GM12891 (cell line): ENCODE measurements around the gene ZMIZ1.

Source experiments
- DNase-seq: peaks from one replicate; pipeline ENCODE4 v3.0.0; 2011; ENCODE audit warnings: low spot score; ENCODE audit not compliant: insufficient read length
- FAIRE-seq: peaks from 2 replicates; lab custom pipeline; 2011; peaks lifted over from hg19 to GRCh38; lab: Jason Lieb, UNC
- PAX5 ChIP-seq: IDR thresholded peaks from 2 replicates; pipeline ENCODE4 v1.6.1; 2011; ENCODE audit warnings: low read length, moderate library complexity, mild to moderate bottlenecking; ENCODE audit not compliant: insufficient read depth, severe bottlenecking
- POLR2A ChIP-seq: IDR thresholded peaks from 2 replicates; pipeline ENCODE4 v1.6.1; 2011; ENCODE audit warnings: low read depth, low read length, control low read depth
- POLR2AphosphoS5 ChIP-seq: IDR thresholded peaks from 2 replicates; pipeline ENCODE4 v1.6.1; 2011; ENCODE audit warnings: low read depth, low read length, control low read depth
- POU2F2 ChIP-seq: IDR thresholded peaks from 2 replicates; pipeline ENCODE4 v1.6.1; 2011; ENCODE audit warnings: low read depth, mild to moderate bottlenecking, control low read depth, low read length, moderate library complexity
- SPI1 ChIP-seq: IDR thresholded peaks from 2 replicates; pipeline ENCODE4 v1.6.1; 2011; ENCODE audit warnings: low read depth, low read length, control low read depth
- TAF1 ChIP-seq: IDR thresholded peaks from 2 replicates; pipeline ENCODE4 v1.6.1; 2011; ENCODE audit warnings: low read depth, low read length, control low read depth

ZMIZ1 gene

GRCh38 chr10:79192677-79193003 is 123.9 kb downstream of the ZMIZ1 start:
- DNase-seq = no peak

GRCh38 chr10:79193694-79194382 is 125.1 kb downstream of the ZMIZ1 start:
- DNase-seq (no peak), FAIRE-seq (no peak)
- TF ChIP-seq PAX5 = no peak
- no peak for TF ChIP-seq SPI1
- TF ChIP-seq POLR2AphosphoS5 = no peak
- no peak for TF ChIP-seq POU2F2
- no peak for TF ChIP-seq POLR2A

More at GRCh38 chr10:79192677-79193003, 123.9 kb downstream of the ZMIZ1 start:
- no peak for FAIRE-seq
- TF ChIP-seq POLR2AphosphoS5 = no peak
- no peak for TF ChIP-seq POLR2A
- no peak for TF ChIP-seq POU2F2
- TF ChIP-seq TAF1 = no peak
- no peak for TF ChIP-seq SPI1
- no peak for TF ChIP-seq PAX5

GRCh38 chr10:79195091-79195923 is 126.5 kb downstream of the ZMIZ1 start:
- DNase-seq (peak; percentile 83), FAIRE-seq (peak; percentile 93)
- TF ChIP-seq PAX5 (peak; percentile 17), TAF1 (no peak)

- no peak for TF ChIP-seq POU2F2
- TF ChIP-seq POLR2AphosphoS5 = no peak
- no peak for TF ChIP-seq TAF1
- TF ChIP-seq SPI1 = no peak
- TF ChIP-seq POLR2A = no peak
- TF ChIP-seq PAX5 = no peak
- DNase-seq = peak; percentile 82
- FAIRE-seq = peak; percentile 70
Observed at GRCh38 chr10:79196470-79197461, 128.0 kb downstream of the ZMIZ1 start.

GRCh38 chr10:79197558-79197957 is 128.8 kb downstream of the ZMIZ1 start:
- DNase-seq (no peak), FAIRE-seq (no peak)
- no peak for TF ChIP-seq SPI1
- no peak for TF ChIP-seq TAF1
- TF ChIP-seq POU2F2 = no peak
- no peak for TF ChIP-seq POLR2A
- no peak for TF ChIP-seq POLR2AphosphoS5
- TF ChIP-seq PAX5 = no peak

GRCh38 chr10:79200346-79200745 is 131.6 kb downstream of the ZMIZ1 start:
- FAIRE-seq = no peak
- DNase-seq = no peak
- TF ChIP-seq POU2F2 (no peak), SPI1 (no peak), POLR2A (no peak), PAX5 (no peak), TAF1 (no peak)

- no peak for FAIRE-seq
- no peak for TF ChIP-seq POLR2AphosphoS5
- TF ChIP-seq SPI1 = no peak
- no peak for TF ChIP-seq POLR2A
- no peak for TF ChIP-seq PAX5
- DNase-seq = no peak
Observed at GRCh38 chr10:79201706-79202105, 132.9 kb downstream of the ZMIZ1 start.

GRCh38 chr10:79202188-79203013 is 133.6 kb downstream of the ZMIZ1 start:
- peak; percentile 81 for FAIRE-seq
- TF ChIP-seq PAX5 (no peak), SPI1 (peak; percentile 73), POU2F2 (no peak), TAF1 (no peak), POLR2AphosphoS5 (no peak), POLR2A (no peak)
- DNase-seq = peak; percentile 55
